Ramos (cell line): ENCODE measurements around the gene TUG1.

Experiments used
- in situ Hi-C: fragments of 300-500 bp; cut with MboI; formaldehyde crosslinking; loops from one replicate; pipeline ENCODE4 v1.14.3; 2022; ENCODE audit warnings: low sequenced_read_pairs; ENCODE audit not compliant: unreplicated experiment

Gene TUG1

DNA sequence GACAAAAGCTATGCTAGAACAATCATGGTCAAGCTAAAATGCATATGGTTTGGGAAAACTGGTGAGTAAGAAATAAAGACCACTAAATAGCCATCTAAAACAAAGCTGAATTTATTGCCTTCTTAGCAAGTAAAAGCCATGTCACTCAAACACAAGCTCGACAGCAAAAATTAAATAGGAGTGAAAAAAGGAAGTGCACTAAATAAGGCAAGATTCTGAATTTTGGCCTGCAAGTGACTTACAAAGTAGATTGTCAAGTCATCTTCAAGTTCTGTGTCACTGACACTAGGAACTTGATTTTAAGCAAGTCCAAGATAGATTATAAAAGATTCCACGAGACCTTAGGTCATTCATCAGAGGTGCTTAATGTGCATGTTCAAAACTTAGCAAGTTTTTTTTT is 27.4 kb downstream of the TUG1 start:
- in situ Hi-C loops, result no loop called here

DNA sequence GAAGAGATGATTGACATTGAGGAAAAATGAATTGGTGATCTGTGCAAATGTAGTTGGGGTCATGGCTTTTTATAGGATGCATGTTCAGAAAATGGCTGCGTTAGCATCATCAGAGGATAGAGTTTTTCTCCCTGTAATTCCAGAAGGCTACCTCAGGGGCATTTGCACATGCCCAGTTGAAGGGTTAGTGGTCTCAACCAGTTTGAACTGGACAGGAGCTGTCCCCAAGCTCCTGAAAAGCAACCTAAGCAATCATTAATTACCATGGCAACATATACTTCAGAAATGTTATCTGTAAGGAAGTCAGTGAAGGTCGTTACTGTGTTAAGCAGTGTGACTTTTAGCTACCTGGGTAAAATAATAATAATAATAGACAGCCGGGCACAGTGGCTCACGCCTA is 29.3 kb downstream of the TUG1 start:
- in situ Hi-C loops, result no loop called here

DNA sequence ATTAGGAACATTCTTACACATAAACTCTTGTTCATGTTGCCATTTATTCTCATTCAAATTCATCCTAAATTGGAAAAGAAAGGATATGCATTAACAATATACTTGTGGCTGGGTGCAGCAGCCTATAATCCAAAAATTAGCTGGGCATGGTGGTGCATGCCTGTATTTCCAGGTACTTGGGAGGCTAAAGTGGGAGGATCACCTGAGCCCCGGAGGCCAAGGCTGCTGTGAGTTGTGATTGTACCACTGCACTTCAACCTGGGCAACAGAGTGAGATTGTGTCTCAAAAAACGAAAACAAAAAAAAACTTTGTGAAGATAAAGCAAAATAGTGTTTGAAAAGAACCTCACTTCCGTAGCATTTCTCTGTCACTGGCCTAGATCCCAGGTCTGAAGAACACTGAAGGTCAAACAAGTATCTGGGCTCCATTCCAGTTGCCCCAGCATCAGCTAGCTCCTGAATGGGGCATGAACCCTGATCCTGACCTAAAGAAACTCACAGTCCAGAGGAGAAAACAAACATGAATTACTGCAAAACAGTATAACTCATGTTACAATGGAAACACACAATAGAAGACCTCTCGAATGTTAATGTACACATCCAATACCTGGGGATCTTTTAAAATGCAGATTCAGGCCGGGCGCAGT is 32.2 kb downstream of the TUG1 start:
- in situ Hi-C loops, result no loop called here

DNA sequence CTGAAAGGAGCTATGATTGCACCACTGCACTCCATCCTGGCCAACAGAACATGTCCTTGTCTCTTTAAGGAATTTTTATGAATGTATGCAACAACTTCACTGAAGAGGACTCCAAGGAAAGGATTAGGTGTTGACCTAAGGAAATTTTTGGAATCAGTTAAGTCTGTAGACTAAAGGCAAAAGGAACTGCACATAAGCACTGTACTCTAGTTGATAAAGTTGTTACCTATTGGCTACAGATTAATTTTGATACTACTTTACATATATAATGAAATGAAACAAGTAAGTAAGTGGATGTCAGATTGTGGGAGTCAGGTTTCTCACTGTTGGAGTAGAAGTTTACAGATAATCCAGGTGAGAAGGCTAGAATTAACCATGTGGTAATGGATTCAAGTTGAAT is 36.5 kb downstream of the TUG1 start:
- in situ Hi-C loops, result no loop called here

DNA sequence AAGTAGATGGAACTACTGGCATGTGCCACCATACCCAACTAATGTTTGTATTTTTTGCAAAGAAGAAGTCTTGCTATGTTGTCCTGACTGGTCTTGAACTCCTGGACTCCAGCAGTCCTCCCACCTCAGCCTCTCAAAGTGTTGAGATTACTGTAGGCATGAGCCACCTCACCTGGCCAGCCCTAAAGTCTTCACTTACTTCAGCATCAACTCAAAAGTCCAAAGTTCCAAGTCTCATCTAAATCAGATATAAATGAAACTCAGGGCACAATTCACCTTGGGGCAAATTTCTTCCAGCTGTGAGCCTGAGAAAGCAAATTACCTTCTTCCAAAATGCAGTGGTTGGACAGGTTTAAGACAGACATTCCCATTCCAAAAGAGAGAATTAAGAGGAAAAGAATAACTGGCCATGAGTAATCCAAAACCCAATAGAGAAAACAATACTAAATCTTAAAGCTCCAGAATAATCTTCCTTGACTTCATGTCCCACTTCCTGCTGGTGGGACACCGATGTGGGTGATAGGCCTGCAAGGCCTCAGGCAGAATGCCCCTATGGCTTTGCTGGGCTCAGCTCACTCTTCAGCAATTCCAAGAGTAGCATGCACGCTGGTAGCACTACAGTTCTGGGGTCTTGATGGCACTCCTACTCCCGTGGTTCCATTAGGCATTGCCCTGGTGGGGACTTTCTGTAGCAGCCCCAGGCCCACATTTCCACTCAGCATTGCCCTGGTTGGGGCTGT is 50.3 kb downstream of the TUG1 start:
- in situ Hi-C loops, result no loop called here

DNA sequence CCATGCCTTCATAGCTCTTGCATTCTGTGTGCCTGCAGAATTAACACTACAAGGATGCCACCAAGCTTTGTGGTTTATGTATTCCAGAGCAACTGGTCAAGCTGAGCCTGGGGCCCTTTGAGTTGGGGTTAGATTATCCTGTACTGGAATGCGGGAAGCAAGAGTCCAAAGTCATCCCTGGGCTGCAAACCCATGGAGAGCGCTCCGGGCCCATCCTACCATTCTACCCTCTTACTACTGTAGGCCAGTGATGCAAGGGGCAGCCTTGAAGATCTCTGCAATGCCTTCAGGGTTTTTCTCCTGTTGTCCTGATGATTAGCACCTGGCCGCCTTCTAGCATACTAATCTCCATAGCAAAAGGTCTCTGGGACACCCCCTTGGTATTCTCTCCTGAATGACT is 51.3 kb downstream of the TUG1 start:
- in situ Hi-C loops, result no loop called here

DNA sequence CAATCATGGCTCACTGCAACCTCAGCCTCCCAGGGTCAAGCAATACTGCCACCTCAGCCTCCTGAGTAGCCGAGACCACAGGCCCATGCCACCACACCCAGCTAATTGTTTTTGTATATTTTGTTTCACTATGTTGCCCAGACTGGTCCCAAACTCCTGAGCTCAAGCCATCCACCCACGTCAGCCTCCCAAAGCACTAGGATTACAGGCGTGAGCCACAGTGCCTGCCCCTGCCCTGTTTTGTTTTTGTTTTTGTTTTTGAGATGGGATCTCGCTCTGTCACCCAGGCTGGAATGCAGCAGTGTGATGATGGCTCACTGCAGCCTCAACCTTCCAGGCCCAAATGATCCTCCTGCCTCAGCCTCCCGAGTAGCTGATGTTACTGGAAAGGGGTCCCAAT is 53.5 kb downstream of the TUG1 start:
- in situ Hi-C loops, result no loop called here
